GM19099 (cell line): ENCODE results near the gene LENG1.
A peak's percentile ranks its signal among the peaks of the same experiment; 100 is the strongest.

Experiments
- POLR2A ChIP-seq: IDR thresholded peaks from 3 replicates; pipeline ENCODE4 v1.6.1; 2011; ENCODE audit warnings: low read depth; ENCODE audit not compliant: insufficient read length; ENCODE audit errors: extremely low read depth

LENG1 gene

GRCh38 chr19:54156490-54156889 lies 3.0 kb downstream of the LENG1 start:
- TF ChIP-seq POLR2A = no peak

- no peak for TF ChIP-seq POLR2A
Measured at GRCh38 chr19:54155694-54156093, 3.8 kb downstream of the LENG1 start.

- TF ChIP-seq POLR2A = no peak
Measured at GRCh38 chr19:54154603-54155345, 4.7 kb downstream of the LENG1 start.

GRCh38 chr19:54153731-54154326 lies 5.7 kb downstream of the LENG1 start:
- TF ChIP-seq POLR2A = peak; percentile 27

GRCh38 chr19:54152878-54153524 lies 6.5 kb downstream of the LENG1 start:
- no peak for TF ChIP-seq POLR2A

GRCh38 chr19:54152267-54152666 lies 7.3 kb downstream of the LENG1 start:
- TF ChIP-seq POLR2A = no peak

- TF ChIP-seq POLR2A = no peak
Measured at GRCh38 chr19:54151362-54152035, 8.0 kb downstream of the LENG1 start.

- TF ChIP-seq POLR2A = no peak
Measured at GRCh38 chr19:54149021-54149812, 10.3 kb downstream of the LENG1 start.

- TF ChIP-seq POLR2A = no peak
Measured at GRCh38 chr19:54148158-54148557, 11.4 kb downstream of the LENG1 start.

GRCh38 chr19:54147676-54148075 lies 11.8 kb downstream of the LENG1 start:
- TF ChIP-seq POLR2A = no peak

- no peak for TF ChIP-seq POLR2A
Measured at GRCh38 chr19:54145541-54146158, 13.9 kb downstream of the LENG1 start.

- no peak for TF ChIP-seq POLR2A
Measured at GRCh38 chr19:54142166-54142780, 17.2 kb downstream of the LENG1 start.

GRCh38 chr19:54141356-54141755 lies 18.2 kb downstream of the LENG1 start:
- TF ChIP-seq POLR2A = no peak
